ENCODE results near the gene FGF23.

DNA sequence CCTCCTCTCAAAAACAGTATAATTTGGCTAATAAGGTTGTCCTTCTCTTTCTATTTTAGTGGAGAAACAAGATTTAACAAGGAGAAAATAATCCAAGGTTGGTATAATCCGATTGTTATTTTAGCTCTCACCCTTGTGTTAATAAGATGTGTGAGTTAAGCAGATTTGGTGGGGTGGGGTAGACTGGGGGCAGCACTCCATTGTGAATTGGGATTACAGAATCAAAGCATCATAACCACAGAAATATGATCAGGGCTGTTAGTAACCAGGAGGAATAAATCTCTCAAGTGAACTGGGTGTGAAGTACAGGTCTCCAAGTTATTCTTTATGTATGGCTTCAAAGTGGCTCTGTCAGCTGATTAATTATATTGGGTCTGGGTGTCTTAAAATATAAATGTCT lies 48.3 kb downstream of the FGF23 start:
- TF ChIP-seq, protein P1, sequence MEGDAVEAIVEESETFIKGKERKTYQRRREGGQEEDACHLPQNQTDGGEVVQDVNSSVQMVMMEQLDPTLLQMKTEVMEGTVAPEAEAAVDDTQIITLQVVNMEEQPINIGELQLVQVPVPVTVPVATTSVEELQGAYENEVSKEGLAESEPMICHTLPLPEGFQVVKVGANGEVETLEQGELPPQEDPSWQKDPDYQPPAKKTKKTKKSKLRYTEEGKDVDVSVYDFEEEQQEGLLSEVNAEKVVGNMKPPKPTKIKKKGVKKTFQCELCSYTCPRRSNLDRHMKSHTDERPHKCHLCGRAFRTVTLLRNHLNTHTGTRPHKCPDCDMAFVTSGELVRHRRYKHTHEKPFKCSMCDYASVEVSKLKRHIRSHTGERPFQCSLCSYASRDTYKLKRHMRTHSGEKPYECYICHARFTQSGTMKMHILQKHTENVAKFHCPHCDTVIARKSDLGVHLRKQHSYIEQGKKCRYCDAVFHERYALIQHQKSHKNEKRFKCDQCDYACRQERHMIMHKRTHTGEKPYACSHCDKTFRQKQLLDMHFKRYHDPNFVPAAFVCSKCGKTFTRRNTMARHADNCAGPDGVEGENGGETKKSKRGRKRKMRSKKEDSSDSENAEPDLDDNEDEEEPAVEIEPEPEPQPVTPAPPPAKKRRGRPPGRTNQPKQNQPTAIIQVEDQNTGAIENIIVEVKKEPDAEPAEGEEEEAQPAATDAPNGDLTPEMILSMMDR (IDR thresholded peaks at IDR 0.05): no peak
- no peak for TF ChIP-seq POLR2A (IDR thresholded peaks at IDR 0.05)
- no peak for TF ChIP-seq POLR2AphosphoS5 (IDR thresholded peaks at IDR 0.05)

All from prostate gland (tissue), 2 donors.